Stimulated activated CD8-positive, alpha-beta memory T cell treated with anti-CD3 and anti-CD28 coated beads, Interleukin-12 subunit alpha, Interleukin-12 subunit beta, amount 100 ng/mL, for 24 hours (primary cell): Measurements from ENCODE around the gene ABHD17B.
"Not testable (repeated sequence)": the region's sequence is repeated elsewhere in the genome, so short reads cannot be mapped to it uniquely, and the experiment has no call there.

Experiments used
- DNase-seq: peaks from one replicate; pipeline ENCODE4 v3.0.0-alpha.2; 2020; ENCODE audit errors: extremely low read depth

The ABHD17B gene

DNA sequence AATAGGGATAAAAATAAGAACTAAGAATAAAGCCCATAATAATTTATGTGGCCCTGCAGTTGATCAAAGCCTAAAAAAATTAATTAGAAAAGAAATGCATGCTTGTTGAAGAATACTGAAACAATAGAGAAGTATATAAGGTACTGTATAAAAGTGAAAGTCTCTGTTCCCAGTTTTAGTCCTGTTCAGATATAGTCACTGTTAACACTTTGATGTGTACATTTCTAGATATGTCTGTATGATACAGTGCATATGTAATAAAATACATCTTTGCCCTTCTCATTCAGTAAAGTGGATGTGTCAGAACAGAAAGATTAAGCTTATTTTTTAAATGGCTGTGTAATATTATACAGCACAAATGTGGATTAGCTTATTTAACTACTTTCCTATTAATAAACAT, 4.5 kb upstream of the ABHD17B start:
- DNase-seq: no peak

DNA sequence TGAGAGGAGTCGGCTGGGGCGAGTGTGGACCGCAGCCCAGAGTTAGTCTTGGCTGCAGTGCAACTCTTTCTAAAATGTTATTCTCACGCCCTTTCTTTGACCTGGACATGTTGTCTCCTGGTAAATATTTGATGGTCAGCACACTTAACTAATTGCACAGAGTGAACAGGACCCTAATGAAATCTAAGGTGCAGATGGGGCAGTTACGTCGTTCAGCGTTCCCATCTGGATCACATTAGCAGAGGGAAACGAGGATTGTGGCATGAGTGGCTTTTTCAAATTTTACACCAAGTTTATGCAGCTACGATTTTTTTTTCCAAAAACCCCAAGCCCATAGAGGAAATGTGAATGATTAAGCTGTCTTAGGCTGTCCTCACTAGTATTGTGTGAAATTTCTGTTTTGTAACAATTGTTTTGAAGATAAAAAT, 929 bp upstream of the ABHD17B start:
- no peak for DNase-seq

DNA sequence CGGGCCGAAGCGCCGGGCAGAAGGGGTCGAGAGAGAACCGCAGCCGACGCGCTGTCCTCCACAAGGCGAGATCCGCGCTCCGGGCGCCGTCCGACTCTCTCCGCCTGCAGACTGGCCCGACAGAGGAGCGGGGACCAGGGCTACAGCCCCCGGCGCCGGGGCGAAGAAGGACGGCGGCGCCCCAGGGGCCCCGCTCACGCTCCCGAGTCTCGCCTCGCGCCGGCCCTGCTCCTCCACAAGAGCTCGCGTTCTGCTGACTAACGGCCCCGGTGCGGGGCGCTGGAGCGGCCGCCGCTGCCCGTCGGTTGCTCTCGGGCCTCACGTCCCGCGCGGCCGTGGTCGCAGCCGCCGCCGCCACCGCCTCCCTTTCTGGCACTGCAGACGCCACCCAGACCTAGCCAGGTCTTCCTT, 338 bp downstream of the ABHD17B start:
- no peak for DNase-seq

DNA sequence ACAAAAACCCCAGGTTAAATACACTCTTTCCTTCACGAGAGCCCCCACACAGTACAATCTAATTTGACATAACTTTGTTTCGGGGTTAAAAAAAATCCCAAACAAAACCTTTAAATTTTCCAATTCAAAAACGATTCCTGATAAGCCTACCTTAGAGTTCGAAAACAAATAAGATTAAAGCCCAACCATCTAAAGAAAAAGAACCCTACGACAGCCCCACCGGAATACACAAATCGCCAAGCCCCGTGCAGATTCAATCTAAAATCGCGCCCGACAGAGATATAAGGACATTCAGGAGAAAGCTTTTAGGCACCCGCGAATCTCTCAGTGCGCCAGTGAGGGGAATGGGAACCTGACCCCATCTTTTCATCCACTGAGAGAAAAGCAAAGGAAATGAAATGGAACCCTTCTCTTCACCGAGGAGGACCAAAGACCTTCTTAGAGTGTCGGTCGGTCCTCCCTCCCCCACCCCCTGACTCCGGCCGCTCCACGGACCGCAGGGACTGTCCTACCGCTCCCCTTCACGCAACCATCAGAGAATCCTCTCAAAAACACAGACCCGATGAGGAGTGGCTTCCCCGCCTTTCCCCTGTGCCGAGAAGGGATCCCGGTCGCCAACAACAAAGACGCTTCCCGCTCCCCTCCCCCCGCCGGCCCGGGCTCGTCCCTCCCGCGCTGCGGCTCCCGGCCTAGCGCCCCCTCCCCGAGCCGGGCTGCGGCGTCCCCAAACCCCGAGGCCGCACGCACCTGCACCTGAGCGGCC, 925 bp downstream of the ABHD17B start:
- DNase-seq: no peak

DNA sequence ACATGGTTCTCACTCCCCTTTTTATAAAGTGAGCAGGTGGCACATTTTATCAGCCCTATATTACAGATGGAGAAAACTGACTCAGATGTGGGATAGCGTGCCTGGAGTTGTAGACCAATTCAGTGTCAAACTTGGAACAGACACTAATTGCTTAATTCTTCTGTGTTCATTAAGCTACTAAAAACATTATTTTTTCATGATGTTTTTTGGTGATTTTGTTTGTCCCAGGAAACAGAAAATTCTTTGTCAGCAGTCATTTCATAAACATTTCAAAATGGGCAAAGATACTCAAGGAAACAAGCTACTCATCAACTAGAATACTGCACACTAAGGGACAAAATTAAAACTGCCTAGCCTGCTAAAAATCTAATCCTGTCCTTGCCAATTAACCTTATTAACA, 2.2 kb downstream of the ABHD17B start:
- DNase-seq: no peak

DNA sequence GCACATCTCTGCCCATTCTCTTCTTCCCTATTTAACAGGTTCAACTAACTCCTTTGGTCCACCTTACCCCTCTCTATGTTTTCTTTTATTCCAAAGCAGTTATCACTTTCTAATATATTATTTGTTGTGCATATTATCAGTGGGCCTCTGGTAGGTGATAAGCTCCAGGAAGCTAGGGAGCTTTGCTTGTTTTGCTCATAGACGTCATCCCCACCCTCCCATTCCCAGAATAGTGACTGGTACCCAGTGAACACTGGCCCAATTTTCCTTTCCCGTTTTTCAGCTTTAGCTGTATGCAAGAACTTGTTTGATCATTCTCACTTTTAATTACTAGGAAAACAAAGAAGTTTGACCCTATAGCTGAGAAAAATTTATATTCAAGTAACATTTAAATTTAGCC, 6.9 kb downstream of the ABHD17B start:
- no peak for DNase-seq

DNA sequence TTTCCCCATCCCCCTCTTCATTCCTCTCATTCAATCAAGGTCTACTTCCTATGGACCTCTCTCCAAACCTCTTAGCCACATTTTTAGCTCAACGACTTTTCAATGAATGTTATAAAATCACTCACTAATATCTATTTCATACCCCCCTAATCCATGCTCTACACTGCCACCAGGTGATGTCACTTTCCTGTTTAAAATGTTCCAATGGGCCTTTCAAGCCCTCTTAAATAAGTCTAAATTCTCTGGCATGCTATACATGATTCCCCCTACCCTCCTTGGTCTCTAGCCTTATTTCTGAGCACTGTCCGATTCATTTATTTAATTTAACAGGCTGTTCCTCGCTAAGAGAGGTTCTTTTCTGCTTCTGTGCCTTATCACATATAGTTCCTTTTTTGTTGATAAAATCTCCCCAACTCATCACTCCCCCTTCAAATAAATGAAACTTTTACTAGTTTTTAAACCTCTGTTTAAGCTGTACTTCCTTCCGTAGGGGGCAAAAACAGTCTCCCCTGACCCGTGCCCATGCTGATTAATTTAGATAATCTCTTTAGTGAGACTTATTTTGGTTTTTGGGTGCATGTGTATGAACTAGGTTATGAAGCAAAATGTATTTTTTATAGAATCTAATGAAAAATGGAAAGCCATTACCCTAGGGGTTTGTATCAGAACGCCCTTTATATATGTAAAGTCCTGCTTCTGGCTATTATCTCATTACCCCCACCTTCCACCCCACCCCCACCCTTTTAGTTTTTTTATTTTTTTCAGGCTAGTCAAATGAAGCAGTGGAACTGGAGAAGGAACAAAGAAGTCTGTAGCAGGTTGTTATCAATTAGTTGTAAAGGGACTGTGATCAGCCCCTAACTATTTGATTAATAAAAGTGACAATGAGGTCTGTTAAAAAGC, 9.0 kb downstream of the ABHD17B start:
- DNase-seq: no peak

DNA sequence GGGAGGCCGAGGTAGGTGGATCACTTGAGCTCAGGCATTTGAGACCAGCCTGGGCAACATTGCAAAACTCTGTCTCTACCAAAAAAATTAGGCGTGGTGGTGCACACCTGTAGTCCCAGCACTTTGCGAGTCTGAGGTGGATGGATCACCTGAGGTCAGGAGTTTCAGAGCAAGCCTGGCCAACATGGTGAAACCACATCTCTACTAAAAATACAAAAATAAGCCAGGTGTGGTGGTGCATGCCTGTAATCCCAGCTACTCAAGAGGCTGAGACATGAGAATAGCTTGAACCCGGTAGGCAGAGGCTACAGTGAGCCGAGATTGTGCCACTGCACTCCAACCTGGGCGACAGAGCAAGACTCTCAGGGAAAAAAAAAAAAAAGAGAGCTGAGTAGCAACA, 12.2 kb downstream of the ABHD17B start:
- not testable (repeated sequence) for DNase-seq

DNA sequence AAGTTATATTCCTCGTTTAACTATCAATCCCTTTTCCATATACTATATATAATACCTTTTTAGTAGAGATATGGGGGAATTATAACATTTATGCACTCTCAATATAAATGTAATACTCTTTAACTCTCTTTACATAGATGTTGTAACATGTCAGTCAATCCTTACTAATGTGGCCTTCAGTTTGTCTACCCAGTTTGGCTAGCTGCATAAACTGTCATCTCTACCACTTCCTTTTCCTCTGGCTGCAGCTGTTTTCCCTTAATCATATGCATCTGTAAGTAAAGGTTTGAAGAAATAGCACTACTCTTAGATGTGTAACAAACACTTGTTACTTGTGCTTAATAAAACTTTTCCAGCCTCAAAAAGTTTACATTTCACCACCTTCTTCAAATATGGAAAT, 13.4 kb downstream of the ABHD17B start:
- DNase-seq: no peak

DNA sequence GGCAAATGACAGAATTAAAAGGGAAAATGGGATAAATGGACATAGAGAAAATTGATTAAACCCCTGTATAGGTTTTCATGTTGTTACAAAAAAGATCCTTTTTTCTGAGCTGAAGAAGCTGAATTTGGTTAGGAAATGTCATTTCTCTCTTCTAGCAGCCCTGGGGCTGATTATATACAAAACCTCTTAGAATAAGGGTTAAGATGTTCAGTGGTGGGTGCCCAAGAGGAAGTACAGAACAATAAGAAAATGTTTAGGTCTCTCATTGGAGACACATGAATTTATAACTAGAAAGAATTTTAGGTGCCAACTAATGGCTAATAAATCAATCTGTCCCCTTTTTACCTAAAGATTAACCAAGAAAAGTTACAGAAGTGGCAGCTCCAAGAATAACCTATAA, 14.2 kb downstream of the ABHD17B start:
- no peak for DNase-seq

DNA sequence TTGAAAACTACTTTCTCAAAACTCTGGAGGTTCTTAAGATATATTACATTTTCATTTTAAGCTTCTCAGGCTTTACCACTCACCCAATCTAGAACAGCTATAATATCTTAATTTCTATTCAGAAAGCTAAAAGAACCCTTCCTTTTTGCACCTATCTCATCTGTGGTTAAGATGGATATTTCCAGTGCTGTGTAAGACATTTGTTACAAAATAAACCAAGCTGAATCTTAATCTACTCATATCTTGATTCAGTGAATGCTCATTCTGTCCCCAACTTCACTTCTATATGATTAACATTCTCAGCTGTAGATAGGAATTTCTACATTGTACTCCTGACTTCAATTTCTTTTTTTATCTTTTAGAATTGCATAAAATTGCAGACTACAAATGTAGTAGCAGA, 15.0 kb downstream of the ABHD17B start:
- DNase-seq: no peak

DNA sequence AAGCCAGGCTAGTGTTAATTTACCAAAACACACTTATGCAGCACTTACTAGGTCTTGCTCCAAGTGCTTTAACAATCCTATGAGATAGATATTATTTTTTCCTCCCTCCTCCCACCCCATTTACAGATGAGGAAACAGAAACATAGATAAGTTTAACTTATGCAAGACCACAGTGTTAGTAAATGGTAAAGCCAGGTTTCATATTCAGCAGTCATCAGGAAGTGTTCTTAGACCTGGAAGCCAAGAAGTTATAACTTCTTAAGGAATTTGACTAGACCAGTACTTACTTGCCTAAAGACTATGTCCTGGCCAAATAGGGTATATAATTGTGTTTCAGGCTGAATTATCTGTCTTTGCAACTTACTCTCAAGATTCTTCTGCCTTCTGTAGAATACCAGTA, 15.9 kb downstream of the ABHD17B start:
- no peak for DNase-seq

DNA sequence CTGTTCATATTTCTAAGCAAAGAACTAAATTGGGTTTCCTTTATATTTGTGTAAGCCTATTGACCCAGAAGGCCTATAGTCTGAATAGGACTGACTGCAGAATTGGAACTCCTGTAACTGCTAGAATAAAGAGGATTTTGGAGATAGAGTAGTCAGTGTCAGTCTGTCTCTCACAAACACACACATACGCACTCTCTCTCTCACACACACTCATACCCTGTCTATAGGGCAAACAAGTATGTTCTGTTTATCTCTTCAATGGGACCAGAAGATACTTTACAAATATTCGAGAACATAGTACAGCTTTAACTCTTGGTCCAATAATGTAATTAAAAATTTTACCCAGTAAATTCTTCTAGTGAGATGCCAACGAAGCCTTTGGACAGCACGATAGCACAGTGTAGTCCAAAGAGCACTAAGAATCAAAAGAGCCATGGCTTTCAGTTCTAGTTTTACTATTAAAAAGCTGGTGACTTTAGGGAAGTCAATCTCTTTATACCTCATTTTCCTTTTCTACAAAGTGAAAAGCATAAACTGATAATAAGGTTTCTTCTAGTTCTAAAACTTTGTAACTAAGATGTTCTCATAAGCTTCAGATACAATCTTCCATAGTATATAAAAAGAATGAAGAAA, 19.3 kb downstream of the ABHD17B start:
- DNase-seq: no peak

DNA sequence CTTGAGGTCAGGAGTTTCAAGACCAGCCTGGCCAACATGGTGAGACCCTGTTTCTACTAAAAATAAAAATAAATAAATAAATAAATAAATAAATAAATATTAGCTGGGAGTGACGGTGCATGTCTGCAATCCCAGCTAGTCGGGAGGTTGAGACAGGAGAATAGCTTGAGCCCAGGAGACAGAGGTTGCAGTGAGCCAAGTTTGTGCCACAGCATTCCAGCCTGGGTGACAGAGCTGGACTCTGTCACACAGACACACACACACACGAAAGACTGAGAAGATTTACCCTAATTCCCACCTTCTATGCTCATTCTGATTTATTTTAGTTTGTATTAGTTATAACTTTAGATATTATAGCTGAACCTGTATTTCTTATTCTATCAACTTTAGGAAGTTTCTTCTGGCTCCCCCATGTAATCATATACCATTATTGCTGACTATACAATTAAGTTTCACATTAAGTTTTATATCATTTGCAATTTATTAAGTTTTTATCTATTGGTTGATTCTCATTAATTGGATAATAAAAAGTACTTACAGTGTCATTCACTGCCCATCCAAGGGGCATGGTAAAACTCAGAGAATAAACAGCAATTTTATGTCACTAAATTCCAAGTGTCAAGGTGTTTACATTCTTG, 20.8 kb downstream of the ABHD17B start:
- DNase-seq: no peak

DNA sequence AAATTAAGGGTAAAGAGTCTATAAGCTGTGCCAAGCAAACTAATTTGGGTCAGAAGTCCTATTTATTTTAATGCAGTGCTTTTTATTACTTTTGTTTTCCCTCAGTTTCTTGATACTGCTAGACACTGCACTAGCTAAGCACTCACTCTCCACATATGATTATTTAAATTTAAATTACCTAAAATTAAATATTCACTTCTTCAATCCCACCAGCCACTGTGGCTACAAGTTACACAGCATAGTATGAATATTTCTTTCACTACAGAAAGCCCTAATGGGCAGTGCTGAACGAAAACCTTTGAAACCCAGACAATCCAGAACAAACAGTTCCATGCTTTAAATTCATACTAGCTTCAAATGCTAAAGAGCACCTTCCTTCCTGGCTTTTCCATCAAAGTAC, 23.6 kb downstream of the ABHD17B start:
- no peak for DNase-seq

DNA sequence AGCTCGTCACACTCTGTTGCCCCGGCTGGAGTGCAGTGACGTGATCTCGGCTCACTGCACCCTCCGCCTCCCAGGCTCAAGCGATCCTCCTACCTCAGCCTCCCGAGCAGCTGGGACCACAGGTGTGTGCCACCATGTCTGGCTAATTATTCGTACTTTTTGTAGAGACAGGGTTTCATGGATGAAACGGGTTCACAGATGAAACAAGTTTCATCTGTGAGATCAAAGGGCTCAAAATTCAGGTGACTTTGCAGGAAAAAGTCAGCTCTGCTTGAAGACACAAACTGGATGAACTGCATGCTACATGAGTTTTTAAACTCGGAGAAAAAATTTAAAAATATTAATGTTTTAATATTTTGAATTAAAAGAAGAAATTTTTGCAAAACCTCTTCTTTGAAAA, 24.5 kb downstream of the ABHD17B start:
- DNase-seq: no peak

DNA sequence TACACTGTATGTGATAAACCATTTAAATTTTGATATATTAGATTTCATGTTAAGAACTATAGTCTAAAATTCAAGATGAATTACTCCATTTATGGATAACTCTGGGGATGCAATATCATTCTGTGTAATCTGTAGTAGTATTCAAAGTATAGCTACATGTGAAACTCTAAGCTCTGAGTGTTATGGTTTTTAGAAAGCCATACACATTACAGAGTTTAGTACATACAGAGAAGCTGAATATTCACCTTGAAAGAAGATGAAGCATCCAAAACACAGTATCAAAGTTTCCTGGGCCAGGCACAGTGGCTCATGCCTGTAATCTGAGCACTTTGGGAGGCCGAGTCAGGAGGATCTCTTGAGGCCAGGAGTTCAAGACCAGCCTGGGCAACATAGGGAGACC, 25.0 kb downstream of the ABHD17B start:
- DNase-seq: no peak

DNA sequence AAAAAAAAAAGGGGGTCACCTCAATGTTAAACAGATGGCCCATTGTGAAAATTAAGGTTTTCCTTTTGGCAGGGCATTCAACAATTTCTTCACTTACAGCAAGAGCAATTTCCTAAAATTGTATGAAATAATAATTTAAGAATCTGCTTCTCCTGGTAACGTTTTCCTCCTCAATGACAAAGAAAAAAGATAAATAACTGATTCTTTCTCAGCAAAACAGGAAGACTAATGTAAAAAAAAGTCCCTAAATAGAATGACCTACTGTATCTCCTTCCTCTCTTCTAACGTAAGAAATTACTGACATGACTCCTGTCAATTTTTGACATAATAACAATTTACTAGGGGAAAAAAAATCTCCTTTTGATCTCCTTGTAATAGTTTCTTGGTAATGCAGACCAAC, 25.5 kb downstream of the ABHD17B start:
- DNase-seq: no peak

DNA sequence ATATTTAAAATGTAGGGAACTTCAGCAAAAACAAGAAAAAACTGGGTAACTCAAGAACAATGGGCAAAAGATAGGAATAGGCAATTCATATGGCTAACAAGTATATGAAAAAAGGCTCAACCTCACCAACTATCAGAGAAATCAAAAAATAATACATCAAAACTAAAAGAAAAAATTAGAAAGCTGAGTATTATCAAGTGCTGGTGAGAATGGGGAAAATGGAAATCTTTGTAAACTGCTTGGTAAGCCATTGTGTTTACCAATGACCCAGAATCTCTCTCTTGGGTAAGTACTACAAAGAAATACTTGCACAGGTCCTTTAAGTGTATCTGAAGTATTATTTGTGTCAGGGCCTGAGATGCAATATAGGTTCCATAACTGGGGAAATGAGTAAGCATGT, 27.0 kb downstream of the ABHD17B start:
- DNase-seq: no peak

DNA sequence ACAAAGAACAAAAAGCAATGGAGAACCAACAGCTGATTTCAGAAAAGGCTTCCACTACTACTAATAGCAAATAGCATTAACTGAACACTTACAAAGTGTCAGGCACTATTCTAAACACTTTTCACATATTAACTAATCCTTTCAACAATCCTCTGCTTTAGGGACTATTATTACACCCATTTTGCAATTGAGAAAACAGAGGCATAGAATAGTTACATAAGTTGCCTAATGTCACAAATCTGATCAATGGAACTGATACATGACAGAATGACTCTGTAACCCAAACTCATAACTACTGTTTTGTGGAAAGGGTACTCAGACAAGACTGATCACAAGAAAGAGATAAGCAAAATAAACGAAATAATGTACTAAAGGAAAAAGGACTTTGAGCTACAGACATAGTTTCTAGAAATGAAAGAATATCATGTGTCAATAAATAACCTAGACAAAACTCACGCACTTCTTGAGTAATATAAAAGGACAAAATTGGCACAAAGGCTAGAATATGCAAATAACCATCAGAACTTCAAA, 31.3 kb downstream of the ABHD17B start:
- no peak for DNase-seq

DNA sequence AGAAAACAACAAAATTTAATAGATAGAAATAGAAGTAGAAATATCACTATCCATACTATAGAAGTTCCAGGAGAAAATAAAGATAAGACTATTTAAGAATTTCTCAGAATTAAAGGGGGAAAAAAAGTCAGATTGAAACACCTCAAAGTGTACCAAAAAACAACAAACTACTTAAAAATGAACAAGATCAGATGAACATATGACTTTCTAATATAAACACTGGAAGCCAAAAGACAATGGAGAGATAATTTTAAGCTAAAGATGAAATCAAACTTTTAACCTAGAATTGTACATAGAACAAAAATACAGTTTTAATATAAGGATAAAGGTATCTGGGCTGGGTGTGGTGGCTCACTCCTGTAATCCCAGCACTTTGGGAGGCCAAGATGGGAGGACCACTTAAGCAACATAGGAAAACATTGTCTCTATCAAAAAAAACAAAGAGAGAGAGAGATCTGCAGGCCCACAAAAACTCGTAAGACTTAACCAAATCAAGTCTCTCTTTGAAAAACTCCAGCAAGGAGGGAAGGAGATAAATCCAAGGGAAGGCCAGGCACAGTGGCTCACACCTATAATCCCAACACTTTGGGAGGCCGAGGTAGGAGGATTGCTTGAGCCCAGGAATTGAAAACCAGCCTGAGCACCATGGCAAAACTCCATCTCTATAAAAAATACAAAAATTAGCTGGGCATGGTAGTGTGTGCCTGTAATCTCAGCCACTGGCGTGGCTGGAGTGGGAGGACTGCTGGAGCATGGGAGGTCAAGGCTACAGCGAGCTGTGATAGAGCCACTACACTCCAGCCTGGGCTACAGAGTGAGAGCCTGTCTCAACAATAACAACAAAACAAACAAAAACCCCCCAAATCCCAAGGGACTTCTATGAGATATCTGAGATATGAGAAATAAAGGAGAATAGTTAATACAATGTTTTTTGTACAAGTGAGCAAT, 32.4 kb downstream of the ABHD17B start:
- DNase-seq: no peak
